ENCODE results near the gene SLC46A1.

The SLC46A1 gene

GRCh38 chr17:28381141-28381825, 24.7 kb downstream of the SLC46A1 start:
- no peak for DNase-seq (ENCODE audit: low read depth)

- no peak for DNase-seq (ENCODE audit: low read depth)
Measured at GRCh38 chr17:28379814-28380801, 25.9 kb downstream of the SLC46A1 start.

- DNase-seq (ENCODE audit: low read depth) = no peak
Measured at GRCh38 chr17:28372945-28373274, 33.1 kb downstream of the SLC46A1 start.

- DNase-seq (ENCODE audit: low read depth) = no peak
Measured at GRCh38 chr17:28372203-28372944, 33.6 kb downstream of the SLC46A1 start.

GRCh38 chr17:28371245-28372202, 34.5 kb downstream of the SLC46A1 start, which contains the start of gene SARM1:
SARM1 (plus strand) TSS chr17:28371694; CDS start chr17:28372033, 339 bp downstream.
- DNase-seq (ENCODE audit: low read depth) = peak; percentile 87

- no peak for DNase-seq (ENCODE audit: low read depth)
Measured at GRCh38 chr17:28370744-28371103, 35.3 kb downstream of the SLC46A1 start.

GRCh38 chr17:28370035-28370743, 35.8 kb downstream of the SLC46A1 start, which contains the start of gene VTN:
VTN (minus strand) TSS chr17:28370307; CDS start chr17:28370203, 104 bp downstream.
- DNase-seq (ENCODE audit: low read depth) = no peak

GRCh38 chr17:28369684-28370034, 36.4 kb downstream of the SLC46A1 start:
- DNase-seq (ENCODE audit: low read depth) = no peak

- no peak for DNase-seq (ENCODE audit: low read depth)
Measured at GRCh38 chr17:28368915-28369683, 36.9 kb downstream of the SLC46A1 start.

GRCh38 chr17:28368306-28368831, 37.6 kb downstream of the SLC46A1 start:
- DNase-seq (ENCODE audit: low read depth) = no peak

- DNase-seq (ENCODE audit: low read depth) = no peak
Measured at GRCh38 chr17:28367641-28368305, 38.2 kb downstream of the SLC46A1 start.

- no peak for DNase-seq (ENCODE audit: low read depth)
Measured at GRCh38 chr17:28366605-28367004, 39.4 kb downstream of the SLC46A1 start.

- DNase-seq (ENCODE audit: low read depth) = no peak
Measured at GRCh38 chr17:28365487-28365886, 40.5 kb downstream of the SLC46A1 start.

- no peak for DNase-seq (ENCODE audit: low read depth)
Measured at GRCh38 chr17:28364665-28365363, 41.2 kb downstream of the SLC46A1 start, which contains the start of gene SEBOX. SEBOX (minus strand) TSS chr17:28365199; CDS start chr17:28365151, 48 bp downstream.

- no peak for DNase-seq (ENCODE audit: low read depth)
Measured at GRCh38 chr17:28363776-28364650, 42.0 kb downstream of the SLC46A1 start.

GRCh38 chr17:28363186-28363585, 42.8 kb downstream of the SLC46A1 start:
- no peak for DNase-seq (ENCODE audit: low read depth)

- DNase-seq (ENCODE audit: low read depth) = no peak
Measured at GRCh38 chr17:28357901-28358197, 48.2 kb downstream of the SLC46A1 start.

Measured in stimulated activated CD8-positive, alpha-beta memory T cell treated with anti-CD3 and anti-CD28 coated beads, Interleukin-4, amount 100 ng/mL, for 24 hours (primary cell).